ENCODE measurements around the gene TIMM50. TPM values are rescaled to one million over a fixed set of nuclear protein-coding genes. Genes with fewer than 3 reads are reported as not detected.
A peak's percentile ranks its signal among the peaks of the same experiment; 100 is the strongest.

The TIMM50 gene
- total and polyA plus RNA-seq, 8 donors = 15.2 to 40.4 (median 22.3) TPM

DNA sequence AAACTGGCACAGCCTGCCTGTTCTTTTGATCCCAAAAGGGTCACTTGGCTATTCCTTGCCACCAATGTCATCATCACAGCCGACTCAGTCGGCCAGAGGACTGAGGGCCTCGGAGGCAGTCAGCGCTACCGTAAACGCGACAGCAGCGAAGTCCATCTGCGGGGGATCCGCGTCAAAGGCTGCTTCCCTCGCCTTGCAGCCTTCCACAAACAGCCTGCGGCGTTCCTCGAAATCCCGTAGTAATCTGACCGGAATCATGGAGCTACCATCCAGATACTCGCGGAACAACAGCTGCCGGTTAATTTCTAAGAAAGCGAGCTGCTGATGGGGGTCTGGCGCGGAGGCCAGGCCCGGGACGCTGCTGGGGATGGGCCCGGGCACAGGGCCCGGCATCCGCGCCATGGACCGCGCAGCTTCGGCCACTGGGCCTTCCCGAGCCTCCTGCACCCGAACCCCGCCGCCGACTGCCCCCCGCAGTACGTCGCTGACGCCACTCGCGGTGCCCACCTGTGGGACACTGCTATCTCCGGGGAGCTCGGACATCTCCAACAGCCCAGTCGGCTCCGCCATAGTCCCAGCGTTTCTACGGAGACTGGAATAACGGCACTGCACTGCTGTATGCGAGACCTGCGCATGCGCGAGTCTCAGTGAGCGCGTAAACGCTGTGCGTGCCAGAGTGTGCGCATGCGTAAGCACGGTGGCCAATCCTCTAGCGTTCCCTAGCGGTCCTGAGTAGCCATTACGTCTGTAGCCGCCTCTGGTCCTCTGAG lies 51.8 kb downstream of the TIMM50 start, which contains the start of gene EID2B:
Gene EID2B (minus strand): TSS at position 620 of the 770 bp plus-strand sequence. CDS start 50 bp downstream, at position 570.
- no peaks in the 10 kb centered on the region for H3K36me3 ChIP-seq
- peak within 1 kb of the TSS in 2 of 4 donors; percentile 42 to 57 for H3K27ac ChIP-seq
- peaks cover 0 to 8% (median 4%) of the 10 kb centered on the region in 3 donors for H3K4me1 ChIP-seq
- ATAC-seq = peak; percentile 98 to 99 (median 98)
- no peak for FAIRE-seq
- peak; percentile 89 to 99 (median 96) for DNase-seq
- H3K27me3 ChIP-seq = no peaks in the 10 kb centered on the region
- intact Hi-C loops (cut with DNase I) = loop anchor here in 2 of 3 donors (10.0 kb wide), 3 partner anchors 88 to 428 kb away; partner anchors contain the start of genes MED29 (in 1 of the 2), PAF1 (in 1 of the 2) and SUPT5H (in 1 of the 2)
- TF ChIP-seq, protein P1, sequence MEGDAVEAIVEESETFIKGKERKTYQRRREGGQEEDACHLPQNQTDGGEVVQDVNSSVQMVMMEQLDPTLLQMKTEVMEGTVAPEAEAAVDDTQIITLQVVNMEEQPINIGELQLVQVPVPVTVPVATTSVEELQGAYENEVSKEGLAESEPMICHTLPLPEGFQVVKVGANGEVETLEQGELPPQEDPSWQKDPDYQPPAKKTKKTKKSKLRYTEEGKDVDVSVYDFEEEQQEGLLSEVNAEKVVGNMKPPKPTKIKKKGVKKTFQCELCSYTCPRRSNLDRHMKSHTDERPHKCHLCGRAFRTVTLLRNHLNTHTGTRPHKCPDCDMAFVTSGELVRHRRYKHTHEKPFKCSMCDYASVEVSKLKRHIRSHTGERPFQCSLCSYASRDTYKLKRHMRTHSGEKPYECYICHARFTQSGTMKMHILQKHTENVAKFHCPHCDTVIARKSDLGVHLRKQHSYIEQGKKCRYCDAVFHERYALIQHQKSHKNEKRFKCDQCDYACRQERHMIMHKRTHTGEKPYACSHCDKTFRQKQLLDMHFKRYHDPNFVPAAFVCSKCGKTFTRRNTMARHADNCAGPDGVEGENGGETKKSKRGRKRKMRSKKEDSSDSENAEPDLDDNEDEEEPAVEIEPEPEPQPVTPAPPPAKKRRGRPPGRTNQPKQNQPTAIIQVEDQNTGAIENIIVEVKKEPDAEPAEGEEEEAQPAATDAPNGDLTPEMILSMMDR (IDR thresholded peaks at IDR 0.05) = peak; percentile 95 to 97 (median 96)
- no peaks in the 10 kb centered on the region for H3K9me3 ChIP-seq
- H3K4me3 ChIP-seq = peak within 1 kb of the TSS; percentile 75 to 92 (median 88)
- WGBS, 2 donors = 0% methylated on average over 65 of the region's 65 CpGs

DNA sequence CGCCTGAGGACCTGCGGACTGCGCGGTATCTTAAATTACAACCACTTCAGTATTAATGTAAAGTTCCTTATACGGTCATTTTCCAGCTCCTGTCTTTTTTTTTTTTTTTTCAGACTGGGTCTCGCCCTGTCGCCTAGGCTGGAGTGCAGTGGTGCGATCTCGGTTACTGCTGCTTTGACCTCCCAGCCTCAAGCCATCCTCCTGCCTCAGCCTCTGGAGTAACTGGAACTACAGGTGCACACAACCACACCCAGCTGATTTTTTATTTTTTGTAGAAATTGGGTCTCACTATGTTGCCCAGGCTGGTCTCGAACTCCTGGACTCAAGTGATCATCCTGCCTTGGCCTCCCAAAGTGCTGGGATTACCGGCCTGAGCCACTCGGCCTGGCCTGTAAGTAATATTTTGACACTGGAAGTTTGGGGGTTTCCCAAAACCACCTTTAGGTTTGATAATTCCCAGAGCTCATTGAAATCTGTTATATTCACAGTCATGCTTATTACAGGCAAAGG lies 52.4 kb downstream of the TIMM50 start:
- TF ChIP-seq, protein P1 (IDR thresholded peaks at IDR 0.05) = no peak
- no peak overlapping the region for H3K27ac ChIP-seq

DNA sequence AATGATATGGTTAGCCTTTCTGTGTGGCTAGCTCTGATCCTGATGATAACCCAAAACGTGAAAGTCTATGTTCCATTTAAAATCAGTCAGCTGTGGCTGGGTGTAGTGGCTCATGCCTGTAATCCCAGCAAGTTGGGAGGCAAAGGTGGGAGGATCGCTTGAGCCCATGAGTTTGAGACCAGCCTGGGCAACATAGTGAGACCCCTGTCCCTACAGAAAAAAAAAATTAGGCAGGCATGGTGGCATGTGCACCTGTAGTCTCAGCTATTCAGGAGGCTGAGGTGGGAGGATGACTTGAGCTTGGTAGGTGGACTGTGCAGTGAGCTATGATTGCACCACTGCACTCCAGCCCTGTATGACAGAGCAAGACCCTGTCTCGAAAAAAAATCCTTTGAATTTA lies 53.2 kb downstream of the TIMM50 start:
- intact Hi-C loops (cut with DNase I) = loop anchor here in 2 of 3 donors (10.0 kb wide), 3 partner anchors 89 to 429 kb away; partner anchors contain the start of genes MED29 (in 1 of the 2), PAF1 (in 1 of the 2) and SUPT5H (in 1 of the 2)

More for the DNA sequence above, 52.4 kb downstream of the TIMM50 start:
- peaks cover under 1 to 8% (median 4%) of the 10 kb centered on the region in 3 donors for H3K4me1 ChIP-seq
- H3K4me3 ChIP-seq = peak overlapping the region in 2 of 4 donors; percentile 89 to 92
- WGBS, 2 donors = 16 to 18% methylated on average over 12 of the region's 12 CpGs
- H3K27me3 ChIP-seq = no peaks in the 10 kb centered on the region
- intact Hi-C loops (cut with DNase I) = loop anchor here in 2 of 3 donors (10.0 kb wide), 3 partner anchors 88 to 428 kb away; partner anchors contain the start of genes MED29 (in 1 of the 2), PAF1 (in 1 of the 2) and SUPT5H (in 1 of the 2)
- FAIRE-seq (no peak), ATAC-seq (peak in 3 of 4 donors; percentile 5 to 9 (median 9)), DNase-seq (no peak)
- no peaks in the 10 kb centered on the region for H3K36me3 ChIP-seq
- no peaks in the 10 kb centered on the region for H3K9me3 ChIP-seq

DNA sequence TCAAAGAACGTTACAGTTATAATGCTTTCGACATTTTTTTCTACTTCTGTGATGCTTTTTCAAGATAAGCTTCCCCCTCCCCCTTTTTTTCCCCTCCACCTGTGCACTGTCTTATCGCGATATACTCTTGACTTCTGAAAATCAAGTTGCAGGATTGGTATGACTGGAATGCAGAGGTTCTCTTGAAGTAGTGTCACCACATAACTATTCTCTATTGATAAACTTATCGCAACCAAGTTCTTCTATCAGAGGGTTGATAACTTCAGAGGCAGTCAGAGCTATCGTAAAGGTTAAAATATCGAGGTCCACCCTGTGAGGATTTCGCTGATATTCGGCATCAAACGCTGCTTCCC lies 58.5 kb downstream of the TIMM50 start:
- no peak for ATAC-seq
- Histone ChIP-seq H3K27ac (peak overlapping the region; percentile 71 to 90 (median 84)), H3K4me1 (peaks cover 0 to 11% (median 10%) of the 10 kb centered on the region in 3 donors), H3K27me3 (no peaks in the 10 kb centered on the region), H3K9me3 (no peaks in the 10 kb centered on the region), H3K4me3 (peak overlapping the region; percentile 62 to 91 (median 84)), H3K36me3 (no peaks in the 10 kb centered on the region)
- TF ChIP-seq, protein P1 (IDR thresholded peaks at IDR 0.05) = no peak
- no peak for DNase-seq
- 1% methylated on average over 10 of the region's 10 CpGs for WGBS, 2 donors
- intact Hi-C loops (cut with DNase I) = loop anchor here in 2 of 3 donors (10.0 kb wide), 3 partner anchors 94 to 434 kb away; partner anchors contain the start of genes MED29 (in 1 of the 2), PAF1 (in 1 of the 2) and SUPT5H (in 1 of the 2)
- FAIRE-seq = no peak

More for the DNA sequence above, 53.2 kb downstream of the TIMM50 start:
- TF ChIP-seq, protein P1 (IDR thresholded peaks at IDR 0.05) = no peak
- Histone ChIP-seq H3K9me3 (no peaks in the 10 kb centered on the region), H3K27me3 (no peaks in the 10 kb centered on the region), H3K36me3 (no peaks in the 10 kb centered on the region), H3K4me3 (no peak overlapping the region), H3K4me1 (peaks cover 8 to 12% (median 8%) of the 10 kb centered on the region in 3 donors), H3K27ac (no peak overlapping the region)
- DNase-seq (no peak), FAIRE-seq (no peak), ATAC-seq (no peak)
- WGBS, 2 donors = 48 to 59% methylated on average over 3 of the region's 3 CpGs
